ENCODE data around the gene HSBP1L1.

DNA sequence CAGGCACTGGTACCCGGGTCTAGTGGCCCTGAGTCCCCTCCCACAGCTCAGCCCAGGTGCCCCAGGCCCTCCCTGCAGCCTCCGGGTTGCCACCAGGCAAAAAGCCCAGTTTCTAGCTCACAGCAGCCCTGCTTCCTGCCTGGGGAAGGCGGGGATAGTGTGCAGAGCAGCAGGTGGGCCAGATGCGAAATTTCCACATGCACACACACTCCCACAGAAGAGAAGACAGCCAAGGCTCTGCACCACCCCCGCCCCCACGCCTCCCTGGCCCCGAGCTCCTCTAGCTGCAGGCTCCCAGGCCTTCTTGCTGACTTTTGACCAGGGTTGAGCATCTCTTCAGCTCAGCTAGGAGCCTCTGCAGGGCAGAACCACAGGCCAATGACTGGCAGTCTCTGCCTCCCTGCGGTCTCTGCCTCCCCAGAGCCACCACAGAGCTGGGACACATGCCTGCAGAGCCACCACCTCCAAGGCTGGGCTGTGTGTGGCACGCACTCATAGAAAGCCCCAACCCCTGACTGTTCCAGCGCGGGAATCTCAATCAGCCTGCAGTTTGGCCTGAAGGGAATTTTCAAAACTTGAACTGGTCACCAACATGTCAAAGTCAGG lies 20.2 kb upstream of the HSBP1L1 start:
- TF ChIP-seq, protein P1, sequence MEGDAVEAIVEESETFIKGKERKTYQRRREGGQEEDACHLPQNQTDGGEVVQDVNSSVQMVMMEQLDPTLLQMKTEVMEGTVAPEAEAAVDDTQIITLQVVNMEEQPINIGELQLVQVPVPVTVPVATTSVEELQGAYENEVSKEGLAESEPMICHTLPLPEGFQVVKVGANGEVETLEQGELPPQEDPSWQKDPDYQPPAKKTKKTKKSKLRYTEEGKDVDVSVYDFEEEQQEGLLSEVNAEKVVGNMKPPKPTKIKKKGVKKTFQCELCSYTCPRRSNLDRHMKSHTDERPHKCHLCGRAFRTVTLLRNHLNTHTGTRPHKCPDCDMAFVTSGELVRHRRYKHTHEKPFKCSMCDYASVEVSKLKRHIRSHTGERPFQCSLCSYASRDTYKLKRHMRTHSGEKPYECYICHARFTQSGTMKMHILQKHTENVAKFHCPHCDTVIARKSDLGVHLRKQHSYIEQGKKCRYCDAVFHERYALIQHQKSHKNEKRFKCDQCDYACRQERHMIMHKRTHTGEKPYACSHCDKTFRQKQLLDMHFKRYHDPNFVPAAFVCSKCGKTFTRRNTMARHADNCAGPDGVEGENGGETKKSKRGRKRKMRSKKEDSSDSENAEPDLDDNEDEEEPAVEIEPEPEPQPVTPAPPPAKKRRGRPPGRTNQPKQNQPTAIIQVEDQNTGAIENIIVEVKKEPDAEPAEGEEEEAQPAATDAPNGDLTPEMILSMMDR (IDR thresholded peaks at IDR 0.05), result no peak
- TF ChIP-seq POLR2A (IDR thresholded peaks at IDR 0.05), result no peak
